HG03460 (cell line): Measurements from ENCODE around the gene THRB.

ENCODE experiments used
- ATAC-seq: cut with Tn5 transposase; IDR thresholded peaks from one replicate; pipeline ENCODE4 v1.9.1; 2021; ENCODE audit not compliant: unreplicated experiment

THRB gene

DNA sequence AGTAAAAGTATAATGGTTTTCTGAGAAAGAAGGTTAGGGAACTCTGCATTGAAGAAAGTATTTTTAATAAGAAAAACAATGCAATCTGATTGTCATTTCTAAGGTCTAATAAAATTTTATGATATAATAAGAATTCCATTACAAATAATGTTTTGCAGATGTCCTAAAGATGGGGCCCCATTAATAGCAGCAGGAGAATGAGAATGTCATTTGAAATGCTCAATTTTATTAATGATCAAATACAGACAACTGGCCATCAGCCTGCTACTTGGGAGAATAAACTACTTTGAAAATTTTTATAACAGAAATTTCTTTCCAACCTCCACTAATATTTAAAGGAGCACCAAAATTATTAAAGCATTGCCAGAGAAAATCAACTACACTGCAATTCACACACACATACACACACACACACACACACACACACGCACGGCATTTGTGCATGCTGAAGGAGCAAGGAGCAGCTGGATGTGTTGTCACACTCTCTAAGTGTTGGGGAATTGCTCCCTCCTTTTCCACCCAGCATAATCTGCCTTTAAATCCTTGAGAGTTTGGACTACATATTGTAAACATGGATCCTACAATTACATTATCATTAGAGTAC is 109.5 kb downstream of the THRB start:
- ATAC-seq, result no peak

DNA sequence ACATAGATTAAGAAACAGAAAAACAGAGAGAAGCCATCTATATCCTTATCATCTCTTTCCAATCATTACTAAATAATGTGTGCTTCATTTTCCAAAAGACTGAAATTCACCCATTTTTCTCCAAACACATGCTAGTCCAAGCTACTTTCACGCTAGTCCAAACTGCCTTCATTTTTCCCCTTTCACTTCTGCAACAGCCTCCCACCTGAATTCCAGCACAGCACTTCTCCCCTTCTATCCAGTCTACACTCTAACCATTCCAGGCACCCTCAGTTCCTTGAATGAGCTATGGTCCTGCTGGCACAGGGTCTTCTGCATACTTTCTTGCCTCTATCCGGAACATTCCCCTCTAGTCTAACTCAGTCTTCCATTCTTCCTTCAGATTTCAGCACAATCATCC is 112.0 kb downstream of the THRB start:
- no peak for ATAC-seq

DNA sequence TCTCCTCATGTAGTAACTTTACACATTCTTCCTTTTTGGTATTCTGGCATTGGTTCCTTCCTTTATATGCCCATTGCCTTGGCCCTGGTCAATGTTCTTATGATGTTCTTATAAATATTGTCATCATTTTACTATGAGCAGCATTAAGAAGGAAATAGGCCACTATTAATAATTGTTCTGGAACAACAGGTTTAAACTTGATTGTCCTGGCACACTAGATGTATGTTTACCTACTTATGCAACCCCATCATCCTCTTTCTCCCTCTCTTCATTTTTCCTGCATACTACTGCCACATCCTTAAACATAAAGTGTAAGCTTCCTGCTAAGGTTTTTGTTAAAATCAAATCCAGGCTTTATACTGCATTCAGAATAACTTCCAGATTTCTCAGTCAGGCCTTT is 114.7 kb downstream of the THRB start:
- ATAC-seq, result no peak

DNA sequence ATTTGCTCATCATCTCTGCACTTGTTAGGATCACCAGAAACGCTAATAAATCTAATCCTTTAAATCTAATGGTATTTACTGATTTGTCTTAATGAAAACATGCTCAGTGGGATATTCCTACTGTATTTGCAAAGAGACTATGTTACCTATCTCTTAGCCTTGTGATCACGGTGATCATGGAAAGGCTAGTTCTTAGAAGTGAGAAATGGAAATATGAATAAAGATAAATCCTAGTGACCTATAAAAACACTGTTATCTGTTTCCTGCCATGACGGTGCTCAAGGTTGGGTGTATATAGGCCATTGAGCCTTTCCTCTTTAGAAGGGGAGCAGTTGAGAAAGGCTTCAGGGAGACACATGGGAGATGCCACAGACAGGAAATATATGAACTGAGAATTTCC is 116.3 kb downstream of the THRB start:
- ATAC-seq, result no peak

DNA sequence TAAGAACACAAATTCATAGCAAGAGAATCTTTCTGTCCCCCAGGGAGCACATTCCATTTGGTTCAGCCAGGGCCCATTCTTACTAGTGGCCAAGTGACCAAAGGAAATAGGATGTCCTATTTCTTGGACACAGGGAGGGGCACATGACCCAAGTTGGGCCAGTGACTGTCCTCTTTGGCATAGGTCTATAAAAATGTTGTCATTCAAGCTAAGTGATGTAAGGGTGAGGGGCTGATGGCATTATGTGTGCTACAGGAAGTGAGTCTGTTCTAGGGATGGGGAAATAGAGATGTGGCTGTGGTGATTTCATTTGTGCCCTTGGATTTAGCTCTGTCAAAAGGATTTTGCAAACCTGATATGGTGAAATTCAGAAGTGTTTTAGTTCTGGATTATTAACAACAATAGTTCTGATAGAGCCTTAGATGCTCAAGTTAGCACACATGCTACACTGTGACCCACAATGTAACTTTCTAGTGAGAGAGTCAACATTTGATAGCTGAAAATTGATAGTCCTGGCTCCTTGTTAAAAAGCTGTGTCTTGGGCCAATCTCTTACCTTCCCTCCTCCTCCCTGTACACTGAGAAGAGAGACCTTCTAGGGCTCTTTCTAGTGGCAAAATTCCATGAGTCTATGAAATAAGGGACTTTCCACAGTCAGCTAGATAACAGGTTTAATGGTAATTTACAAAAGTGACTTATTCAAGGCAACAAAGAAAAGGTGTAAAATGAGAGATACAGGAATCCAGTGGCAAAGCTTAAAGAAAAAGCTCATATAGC is 117.2 kb downstream of the THRB start:
- no peak for ATAC-seq

DNA sequence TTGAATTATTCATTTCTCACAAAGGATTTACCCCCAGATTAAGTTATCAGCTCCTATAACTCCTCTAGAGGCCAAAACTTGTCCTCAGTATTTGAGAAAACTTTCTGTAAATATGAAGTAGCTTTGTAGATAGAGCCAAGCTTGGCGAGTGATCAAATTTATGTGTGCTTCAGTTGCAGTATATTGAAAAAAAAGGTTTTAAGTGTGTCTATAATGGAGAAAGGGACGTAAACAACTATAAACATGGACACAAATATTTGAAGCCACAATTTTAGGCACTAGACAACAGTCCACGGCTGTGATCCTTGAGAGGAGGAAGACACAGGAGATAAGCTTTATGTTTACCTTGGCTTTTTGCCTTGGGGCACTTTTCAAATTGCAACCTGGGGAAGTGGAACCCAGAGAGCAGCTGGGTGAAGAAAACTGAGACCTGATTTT is 118.7 kb downstream of the THRB start:
- ATAC-seq, result no peak

DNA sequence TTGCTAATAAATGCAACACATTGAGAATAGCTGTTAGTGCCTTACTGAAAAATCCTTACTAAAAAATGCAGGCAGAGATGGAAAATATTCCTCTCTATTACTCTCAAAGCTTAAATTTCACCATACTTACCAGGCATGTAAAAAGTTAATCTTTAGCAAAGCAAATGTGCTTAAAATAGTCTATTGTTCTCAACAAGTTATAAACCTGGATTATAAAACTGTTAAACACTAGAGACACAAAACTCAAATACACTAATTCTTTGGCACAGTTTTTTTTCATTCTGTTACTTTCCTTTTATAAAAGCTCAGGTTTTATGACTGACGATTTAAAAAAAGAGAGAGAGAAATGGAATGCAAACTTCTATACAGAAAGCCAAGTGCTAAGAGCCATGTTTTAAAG is 119.8 kb downstream of the THRB start:
- ATAC-seq, result no peak

DNA sequence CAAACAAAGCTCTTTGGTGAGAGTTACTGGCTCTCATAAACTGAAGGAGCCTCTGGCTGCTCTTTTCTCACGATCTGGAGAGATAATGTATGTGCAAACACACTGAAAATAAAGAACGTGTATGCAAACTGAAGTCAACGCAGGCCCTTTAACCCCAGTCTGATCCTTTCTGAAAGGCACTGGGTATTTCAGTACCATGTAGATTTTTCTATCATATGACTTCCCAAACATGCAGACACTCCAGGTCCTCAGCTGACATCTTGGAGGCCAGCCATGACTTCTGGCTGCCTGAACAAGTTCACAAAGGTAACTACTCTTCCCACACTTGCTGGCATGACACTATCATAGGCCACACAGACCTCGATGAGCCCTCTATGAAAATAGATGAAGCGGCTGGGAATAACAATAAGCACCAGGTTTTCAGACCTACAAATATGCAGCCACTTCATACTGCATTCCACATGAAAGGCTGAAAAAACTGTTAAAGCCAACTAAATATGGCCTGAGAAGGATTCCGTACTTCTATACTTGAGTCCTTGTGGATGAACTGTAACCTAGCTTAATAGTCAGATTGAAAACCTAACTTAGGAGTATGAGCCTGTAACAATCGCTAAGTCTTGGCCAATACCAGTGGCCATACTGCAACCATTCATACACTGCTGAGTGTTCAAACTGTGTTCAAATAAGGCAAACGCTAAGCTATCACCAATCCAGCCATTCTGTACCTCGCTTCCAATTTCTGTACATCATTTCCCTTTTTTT is 121.3 kb downstream of the THRB start:
- no peak for ATAC-seq

DNA sequence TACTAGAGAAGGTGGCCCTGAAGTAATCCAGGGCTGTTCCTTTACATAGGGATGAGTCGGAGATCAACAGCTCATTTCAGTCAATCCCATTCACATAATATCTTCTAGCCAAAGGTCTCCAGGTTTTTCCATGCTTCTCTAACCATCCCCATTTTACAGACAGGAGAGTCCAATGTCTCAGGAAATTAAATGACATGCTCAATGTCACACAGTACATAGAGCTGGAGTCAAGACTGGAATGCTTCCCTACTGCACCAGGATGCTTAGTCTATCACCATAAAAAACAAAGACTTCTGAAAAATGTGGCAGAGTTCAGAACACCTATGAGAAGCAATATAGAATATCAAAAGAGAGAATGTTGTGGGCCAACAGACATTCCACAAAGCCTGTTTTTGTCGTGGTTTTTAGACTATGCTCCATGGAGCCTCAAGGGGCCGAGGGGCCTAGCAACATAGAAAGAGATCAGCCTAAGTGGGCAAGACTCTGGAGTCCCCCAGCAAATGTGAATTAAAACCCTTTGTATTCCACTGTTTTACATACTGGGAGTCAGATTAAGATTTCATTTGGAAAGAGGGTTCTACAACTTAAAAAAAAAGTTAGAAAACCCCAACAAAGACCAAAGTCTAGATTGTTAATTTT is 122.0 kb downstream of the THRB start:
- no peak for ATAC-seq

DNA sequence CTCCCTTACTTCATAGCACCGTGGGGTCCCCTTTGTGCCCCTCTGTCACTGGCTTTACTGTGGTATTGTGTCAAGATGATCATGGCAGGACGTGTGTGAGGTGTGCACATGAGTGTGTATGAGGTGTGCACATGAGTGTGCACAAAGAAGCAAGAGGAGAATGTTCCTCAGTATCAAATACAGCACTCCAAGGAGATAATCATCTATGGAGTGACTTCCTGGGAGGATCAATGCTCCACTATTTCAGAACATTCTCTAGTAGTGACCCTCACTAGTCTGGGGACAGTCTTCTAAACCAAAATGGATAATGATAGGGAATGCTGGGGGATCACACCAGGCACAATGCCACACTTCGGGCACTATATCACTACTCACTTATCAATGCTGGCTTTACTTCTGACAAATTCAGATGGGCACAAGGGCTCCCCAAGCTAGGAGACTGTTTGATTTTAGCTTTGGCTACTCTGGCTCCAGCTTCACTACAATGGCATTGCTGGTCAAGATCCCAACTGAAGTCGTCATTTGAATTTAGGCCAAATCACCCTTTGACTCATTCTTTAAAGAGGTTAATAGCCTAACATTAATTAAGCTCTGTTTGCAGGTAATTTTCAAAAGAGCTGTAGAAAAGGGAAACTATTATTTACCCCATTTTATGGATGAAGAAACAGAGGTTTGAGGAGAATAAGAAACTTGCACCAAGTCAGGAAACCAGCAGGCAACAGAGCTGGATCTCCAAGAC is 124.1 kb downstream of the THRB start:
- ATAC-seq, result no peak

DNA sequence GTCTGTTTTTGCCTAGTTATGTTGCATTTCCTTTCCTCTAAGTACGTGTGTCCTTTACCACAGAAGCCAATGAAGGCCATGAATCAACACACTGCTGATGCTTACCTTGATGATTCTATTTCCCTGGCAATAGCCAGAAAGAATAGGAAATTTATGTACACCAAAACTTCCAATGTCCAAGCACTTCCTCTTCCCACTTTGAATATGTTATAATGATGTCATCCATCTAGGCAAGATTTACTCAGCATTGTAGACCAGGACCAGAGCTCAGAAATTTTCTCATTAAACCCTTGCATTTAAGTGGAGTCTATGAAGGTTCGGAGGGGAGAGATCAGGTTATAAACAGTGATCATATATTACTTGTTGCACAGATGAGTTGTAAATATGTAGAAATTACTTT is 126.0 kb downstream of the THRB start:
- ATAC-seq, result no peak

DNA sequence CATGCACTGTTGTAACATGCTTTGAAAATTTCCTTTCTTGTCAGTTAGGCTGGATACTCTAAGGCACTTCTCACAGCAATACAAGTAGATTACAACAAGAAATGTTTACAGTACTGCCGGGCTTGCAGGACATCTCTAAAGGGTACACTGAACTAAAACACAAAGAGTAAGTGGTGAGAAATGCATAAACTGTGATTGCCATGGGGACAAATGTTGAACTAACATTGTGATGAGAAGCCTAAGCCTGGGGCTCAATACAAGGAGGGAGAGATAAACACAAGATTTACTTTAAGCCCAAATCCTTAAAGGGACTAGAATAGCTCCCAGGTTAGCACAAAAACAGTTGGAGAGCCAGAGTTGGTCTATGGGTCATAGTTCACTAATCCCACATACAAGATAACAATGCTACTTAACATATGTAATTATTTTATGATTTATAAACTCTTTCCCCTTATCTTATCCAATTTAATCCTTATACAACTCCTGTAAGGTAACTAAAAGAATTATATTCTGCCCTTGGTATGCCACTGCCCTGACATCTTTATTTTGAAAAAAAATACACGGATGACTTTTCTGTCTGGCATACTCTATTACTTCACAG is 126.9 kb downstream of the THRB start:
- no peak for ATAC-seq

DNA sequence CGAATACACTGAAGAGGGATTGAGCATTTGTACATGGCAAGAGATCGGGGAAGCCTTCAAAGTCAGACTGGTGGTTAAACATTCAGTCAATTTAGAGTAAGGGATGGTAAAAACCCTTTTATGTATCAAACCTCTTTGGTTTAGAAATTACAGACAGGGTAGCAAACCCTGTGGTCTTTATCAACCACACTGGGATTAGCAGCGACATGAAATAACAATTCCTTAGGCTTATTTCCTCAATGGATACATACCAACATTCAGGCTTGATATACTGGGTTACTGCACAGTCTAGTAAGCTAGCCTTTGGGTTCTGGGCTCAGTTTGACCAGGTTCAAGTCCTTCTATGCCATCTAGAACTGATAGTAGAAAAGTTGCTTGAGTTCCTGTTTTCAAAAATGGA is 127.4 kb downstream of the THRB start:
- ATAC-seq, result no peak

DNA sequence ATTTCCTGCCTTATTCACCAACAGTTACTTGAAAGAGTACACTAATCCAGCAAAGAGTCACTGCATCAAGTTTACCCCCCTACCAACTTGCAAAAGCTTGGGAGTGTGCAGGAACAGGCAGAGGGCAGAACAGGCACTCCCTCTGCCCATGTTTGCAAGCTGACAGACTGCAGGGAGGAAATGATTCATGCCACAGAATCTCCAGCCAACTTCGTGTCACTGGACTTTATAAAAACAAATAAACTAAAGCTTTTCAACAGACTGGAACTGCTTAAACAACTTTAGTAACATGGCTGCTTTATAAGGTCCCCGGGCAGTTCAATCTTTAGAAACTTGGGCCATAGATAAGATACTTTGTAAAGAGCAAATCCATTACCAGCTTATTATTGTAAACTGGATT is 129.5 kb downstream of the THRB start:
- ATAC-seq, result no peak

DNA sequence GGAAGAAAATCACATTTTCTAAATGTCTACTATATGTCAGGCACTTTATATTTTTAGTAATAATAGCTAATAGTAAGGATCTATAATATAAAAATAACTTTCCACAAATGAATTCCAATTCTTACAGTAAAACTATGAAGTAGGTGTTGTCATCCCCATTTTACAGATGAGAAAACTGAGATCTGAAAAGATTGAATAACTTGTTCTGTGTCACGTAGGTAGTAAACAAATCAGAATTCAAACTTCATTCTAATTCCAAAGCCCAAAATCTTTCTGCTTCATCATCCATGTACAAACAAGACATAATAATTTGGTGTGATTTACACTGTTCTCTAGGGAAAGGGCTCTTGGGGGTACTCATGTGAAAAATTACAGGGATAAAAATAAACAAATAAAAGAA is 130.3 kb downstream of the THRB start:
- no peak for ATAC-seq

DNA sequence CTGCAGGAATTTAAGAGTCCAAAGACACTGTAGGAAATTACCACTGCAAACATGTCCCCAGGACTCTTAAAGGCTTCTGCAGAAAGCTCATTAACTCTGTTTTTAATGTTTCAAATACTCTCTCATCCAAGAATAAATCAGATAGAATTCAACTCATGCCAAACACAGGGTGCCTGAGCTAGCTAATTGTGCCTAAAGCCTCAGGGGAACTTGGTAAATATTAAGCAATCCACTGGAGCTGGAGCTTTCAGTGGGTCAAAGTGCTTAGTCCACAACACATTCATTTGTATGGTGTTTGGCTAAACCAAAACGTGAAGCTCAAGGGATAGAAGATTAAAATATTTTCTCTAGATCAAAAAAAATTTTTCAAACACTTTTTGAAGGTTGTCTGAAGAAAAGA is 131.4 kb downstream of the THRB start:
- no peak for ATAC-seq

DNA sequence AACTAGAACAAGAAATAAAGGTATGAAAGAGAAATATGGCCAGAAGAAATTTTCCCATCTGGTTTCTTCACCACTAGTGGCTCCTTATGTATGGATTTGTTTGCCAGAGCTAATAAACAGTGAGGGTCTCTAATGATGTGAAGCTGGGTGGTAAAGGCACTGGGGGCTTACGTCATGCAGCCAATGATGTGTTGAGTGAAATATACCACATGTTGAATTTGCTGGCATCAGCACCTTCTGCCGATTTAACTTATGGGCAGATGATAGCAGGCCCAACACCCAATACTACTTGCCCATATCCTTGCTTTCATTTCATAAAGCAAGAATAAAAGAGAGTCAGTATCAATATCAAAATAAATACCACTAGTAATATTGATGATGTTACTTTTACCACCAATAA is 133.0 kb downstream of the THRB start:
- no peak for ATAC-seq

DNA sequence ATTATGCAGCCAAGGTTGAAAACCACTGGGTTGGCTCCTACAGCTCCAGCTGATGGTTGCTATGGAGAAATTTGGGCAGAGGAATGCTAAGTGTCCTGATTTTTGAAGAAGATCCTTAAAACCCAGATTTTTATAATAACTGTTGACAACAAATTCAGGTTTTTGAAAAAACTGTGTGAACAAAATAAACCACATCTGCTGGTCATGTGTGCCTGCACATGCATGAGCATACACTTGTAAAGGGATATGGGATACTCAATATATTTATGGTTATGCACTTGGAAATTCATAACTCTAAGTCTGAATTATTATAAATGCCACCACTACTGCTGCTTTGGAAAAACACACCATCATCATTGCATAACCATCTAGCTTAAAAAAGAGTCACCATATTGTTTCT is 133.7 kb downstream of the THRB start:
- no peak for ATAC-seq

DNA sequence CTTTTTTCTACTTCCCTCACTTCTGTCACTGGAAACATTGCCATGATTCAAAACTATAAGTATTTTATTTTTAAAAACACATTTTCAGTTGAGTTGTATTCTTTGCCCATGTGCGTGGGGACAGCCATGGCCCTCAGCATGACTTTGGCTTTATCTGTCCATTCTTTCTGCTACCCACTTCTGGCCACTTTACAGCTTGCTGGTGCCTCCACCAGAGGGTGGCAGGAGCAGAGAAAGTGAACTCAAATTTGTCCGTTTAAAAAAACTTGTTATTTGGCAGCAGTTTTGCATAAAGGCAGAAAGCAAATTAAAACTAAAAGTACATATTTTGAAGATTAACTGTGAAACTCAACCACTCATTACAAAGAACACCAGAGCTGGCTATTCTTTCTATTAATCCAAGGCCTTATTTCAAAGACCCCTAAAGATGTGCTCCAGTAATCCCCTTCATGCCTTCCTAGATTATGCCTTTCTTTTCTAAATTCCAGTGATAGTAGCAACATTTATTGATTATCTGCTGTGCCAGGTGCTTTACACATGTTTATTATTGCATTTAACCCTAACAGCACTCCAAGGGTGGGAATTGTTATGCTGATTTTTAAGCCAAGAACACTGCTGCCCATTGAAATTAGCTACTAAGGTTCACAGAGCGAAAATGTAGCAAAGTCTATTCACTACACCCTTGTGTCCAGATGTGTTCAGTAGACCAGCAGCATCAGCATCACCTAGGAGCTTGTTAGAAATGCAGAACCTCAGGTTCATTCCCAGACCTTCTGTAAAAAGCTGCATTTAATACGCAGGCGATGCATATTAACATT is 134.8 kb downstream of the THRB start:
- ATAC-seq, result no peak

DNA sequence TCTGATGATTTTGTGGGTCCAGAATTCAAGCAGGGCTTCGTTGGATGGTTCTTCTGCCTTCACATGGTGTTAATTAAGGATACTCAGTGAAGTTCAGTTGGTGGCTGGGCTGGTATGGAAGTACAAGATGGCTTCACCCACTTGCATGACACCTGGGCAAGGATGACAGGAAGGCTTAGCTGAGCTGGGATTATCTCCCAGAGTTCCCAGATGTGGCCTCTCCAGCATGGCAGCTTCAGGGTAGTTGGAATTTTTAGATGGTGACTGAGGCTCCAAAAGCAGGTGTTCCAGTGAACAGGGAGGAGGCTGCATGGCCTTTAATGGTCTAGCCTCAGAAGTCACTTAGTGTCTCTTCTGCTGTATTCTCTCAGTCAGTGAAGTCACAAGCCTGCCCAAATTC is 135.5 kb downstream of the THRB start:
- ATAC-seq, result no peak
